ENCODE data around the gene AGBL1.
A peak's percentile ranks its signal among the peaks of the same experiment; 100 is the strongest.
"Not testable (repeated sequence)": the region's sequence is repeated elsewhere in the genome, so short reads cannot be mapped to it uniquely, and the experiment has no call there.

Gene AGBL1

DNA sequence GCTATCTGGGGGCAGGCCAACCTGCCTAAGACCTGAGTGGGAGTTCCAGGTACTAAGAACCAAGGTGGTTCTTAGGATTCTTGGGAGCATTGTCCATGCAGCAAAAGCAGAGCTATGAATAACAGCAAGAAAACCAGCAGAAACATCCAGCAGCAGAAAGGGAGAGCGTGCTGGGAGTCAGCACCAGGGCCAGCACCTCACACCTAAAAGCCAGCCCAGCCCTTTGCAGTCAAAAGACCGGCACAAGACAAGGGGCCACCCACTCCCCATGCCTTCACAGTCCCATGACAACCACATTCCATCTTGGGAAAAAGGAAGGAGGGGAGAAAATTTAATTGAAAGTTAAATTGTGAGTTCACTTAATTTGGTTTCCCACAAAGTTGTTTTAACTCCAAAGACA, 364.9 kb downstream of the AGBL1 start:
- no peaks in the 10 kb centered on the region for H3K27me3 ChIP-seq (ENCODE audit: control insufficient read depth in 3 of 3, insufficient read depth in 3 of 3, low read depth in 1 of 3, low read length in 3 of 3)
- no peak overlapping the region for H3K27ac ChIP-seq (replicated peaks; ENCODE audit: low read length)
- H3K9ac ChIP-seq (ENCODE audit: low read depth, low read length, poor library complexity): no peak overlapping the region
- no peak overlapping the region for H4K8ac ChIP-seq (ENCODE audit: low read depth, low read length)
- no CpG with 5 or more reads among the region's 2 CpGs for WGBS, 2 donors (ENCODE audit: extremely low coverage in 2 of 2, insufficient read length in 2 of 2, insufficient replicate concordance in 1 of 2)
- H2AK5ac ChIP-seq (ENCODE audit: low read depth, low read length): no peak overlapping the region
- no peak overlapping the region for H3K14ac ChIP-seq (ENCODE audit: low read length)
- H2BK15ac ChIP-seq (ENCODE audit: low read length): no peak overlapping the region
- no peak overlapping the region for H3K18ac ChIP-seq (ENCODE audit: low read length)
- no peaks in the 10 kb centered on the region for H3K9me3 ChIP-seq (replicated peaks in 1 of 2; ENCODE audit: control insufficient read depth in 2 of 2, insufficient read depth in 1 of 2, low read depth in 1 of 2, low read length in 2 of 2)
- no peak overlapping the region for H2BK5ac ChIP-seq (ENCODE audit: low read length)
- no peak overlapping the region for H3K4me3 ChIP-seq (ENCODE audit: low read length in 2 of 2)
- H3K36me3 ChIP-seq (replicated peaks in 1 of 2; ENCODE audit: control insufficient read depth in 2 of 2, insufficient read depth in 2 of 2, low read length in 2 of 2): no peaks in the 10 kb centered on the region
- no peak overlapping the region for H3K4me2 ChIP-seq (ENCODE audit: insufficient read depth, low read length, poor library complexity, severe bottlenecking)
- H3K4ac ChIP-seq (ENCODE audit: low read length): no peak overlapping the region
- no peak overlapping the region for H2AFZ ChIP-seq (ENCODE audit: low read length)
- peak; percentile 24 for DNase-seq (ENCODE audit: low spot score)
- H3K79me1 ChIP-seq (ENCODE audit: low read depth, low read length): no peaks in the 10 kb centered on the region
- no peak overlapping the region for H2BK120ac ChIP-seq (ENCODE audit: low read depth, low read length)
- no peak overlapping the region for H4K91ac ChIP-seq (ENCODE audit: low read depth, low read length, poor library complexity)
- H3K4me1 ChIP-seq (ENCODE audit: control insufficient read depth in 2 of 2, insufficient read depth in 1 of 2, low read depth in 1 of 2, low read length in 2 of 2): peaks cover 0 to 4% of the 10 kb centered on the region in 2 donors
- H3K23ac ChIP-seq (ENCODE audit: low read depth, low read length, poor library complexity): no peak overlapping the region
- no peak overlapping the region for H2BK12ac ChIP-seq (ENCODE audit: low read length)

DNA sequence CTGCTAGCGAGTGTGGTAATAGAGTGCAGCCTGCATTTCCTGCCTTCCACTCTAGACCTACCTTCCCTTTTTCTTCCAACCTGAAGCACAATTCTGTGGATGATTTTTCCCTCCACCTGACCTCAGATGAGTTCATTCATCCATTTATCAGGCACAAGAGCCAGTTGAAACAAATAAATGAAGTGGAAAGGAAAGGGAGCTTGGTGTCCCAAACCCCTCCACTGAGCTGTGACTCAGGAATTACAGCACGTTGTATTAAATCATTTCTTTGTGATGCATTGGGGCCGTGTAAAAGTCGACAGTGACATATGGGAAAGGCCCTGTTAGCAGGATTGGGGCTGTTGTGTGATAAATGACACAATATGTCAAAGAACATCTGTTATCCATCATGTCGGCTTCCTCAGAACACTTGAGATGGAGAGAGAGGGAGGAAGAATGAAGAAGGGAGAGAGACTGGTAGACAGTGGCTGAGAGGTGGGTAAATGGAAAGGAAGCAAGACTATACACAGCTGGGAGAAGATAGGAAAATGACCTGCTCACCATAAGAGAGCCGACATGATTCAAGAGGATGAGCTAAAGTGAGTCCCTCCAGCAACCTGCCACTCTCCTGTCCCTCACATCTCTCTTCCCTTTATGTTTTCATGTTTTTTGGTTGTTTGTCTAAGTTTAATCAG, 366.0 kb downstream of the AGBL1 start:
- Histone ChIP-seq H3K23ac (ENCODE audit: low read depth, low read length, poor library complexity) (no peak overlapping the region), H4K91ac (ENCODE audit: low read depth, low read length, poor library complexity) (no peak overlapping the region), H4K8ac (ENCODE audit: low read depth, low read length) (no peak overlapping the region), H3K18ac (ENCODE audit: low read length) (no peak overlapping the region), H3K9me3 (replicated peaks in 1 of 2; ENCODE audit: control insufficient read depth in 2 of 2, insufficient read depth in 1 of 2, low read depth in 1 of 2, low read length in 2 of 2) (no peaks in the 10 kb centered on the region), H2BK12ac (ENCODE audit: low read length) (no peak overlapping the region), H3K36me3 (replicated peaks in 1 of 2; ENCODE audit: control insufficient read depth in 2 of 2, insufficient read depth in 2 of 2, low read length in 2 of 2) (no peaks in the 10 kb centered on the region), H3K14ac (ENCODE audit: low read length) (no peak overlapping the region), H2BK15ac (ENCODE audit: low read length) (no peak overlapping the region), H3K4me1 (ENCODE audit: control insufficient read depth in 2 of 2, insufficient read depth in 1 of 2, low read depth in 1 of 2, low read length in 2 of 2) (peaks cover 0 to 4% of the 10 kb centered on the region in 2 donors), H3K4ac (ENCODE audit: low read length) (no peak overlapping the region), H3K4me3 (ENCODE audit: low read length in 2 of 2) (no peak overlapping the region), H3K27ac (replicated peaks; ENCODE audit: low read length) (no peak overlapping the region), H3K9ac (ENCODE audit: low read depth, low read length, poor library complexity) (no peak overlapping the region), H2AFZ (ENCODE audit: low read length) (no peak overlapping the region), H2AK5ac (ENCODE audit: low read depth, low read length) (no peak overlapping the region), H2BK5ac (ENCODE audit: low read length) (no peak overlapping the region), H2BK120ac (ENCODE audit: low read depth, low read length) (no peak overlapping the region), H3K27me3 (ENCODE audit: control insufficient read depth in 3 of 3, insufficient read depth in 3 of 3, low read depth in 1 of 3, low read length in 3 of 3) (no peaks in the 10 kb centered on the region), H3K79me1 (ENCODE audit: low read depth, low read length) (no peaks in the 10 kb centered on the region), H3K4me2 (ENCODE audit: insufficient read depth, low read length, poor library complexity, severe bottlenecking) (no peak overlapping the region)
- no CpG with 5 or more reads among the region's 6 CpGs for WGBS, 2 donors (ENCODE audit: extremely low coverage in 2 of 2, insufficient read length in 2 of 2, insufficient replicate concordance in 1 of 2)
- DNase-seq (ENCODE audit: low spot score): no peak

DNA sequence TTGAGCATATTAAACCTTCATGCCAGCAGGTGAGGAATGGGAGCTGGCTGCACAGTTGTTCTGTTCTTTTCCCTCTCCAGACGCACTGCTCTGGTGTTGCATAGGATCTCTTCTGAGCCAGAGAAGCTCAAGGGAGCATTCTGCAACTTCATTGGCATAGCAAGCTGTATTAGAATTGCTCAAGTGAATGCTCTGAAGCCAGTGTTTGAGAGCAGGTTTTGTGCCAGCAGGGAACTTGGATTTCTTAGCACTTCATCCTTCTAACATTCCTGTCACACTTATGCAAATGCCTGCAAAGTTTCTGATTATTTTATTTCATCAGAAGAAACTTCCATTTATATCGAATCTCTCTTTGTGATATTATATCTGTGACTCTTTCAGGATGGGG, 366.6 kb downstream of the AGBL1 start:
- Histone ChIP-seq H2AK5ac (ENCODE audit: low read depth, low read length) (no peak overlapping the region), H3K23ac (ENCODE audit: low read depth, low read length, poor library complexity) (no peak overlapping the region), H2AFZ (ENCODE audit: low read length) (no peak overlapping the region), H4K8ac (ENCODE audit: low read depth, low read length) (no peak overlapping the region), H3K36me3 (replicated peaks in 1 of 2; ENCODE audit: control insufficient read depth in 2 of 2, insufficient read depth in 2 of 2, low read length in 2 of 2) (no peaks in the 10 kb centered on the region), H2BK120ac (ENCODE audit: low read depth, low read length) (no peak overlapping the region), H3K9me3 (replicated peaks in 1 of 2; ENCODE audit: control insufficient read depth in 2 of 2, insufficient read depth in 1 of 2, low read depth in 1 of 2, low read length in 2 of 2) (no peaks in the 10 kb centered on the region), H3K4me1 (ENCODE audit: control insufficient read depth in 2 of 2, insufficient read depth in 1 of 2, low read depth in 1 of 2, low read length in 2 of 2) (peaks cover 0 to 4% of the 10 kb centered on the region in 2 donors), H3K27me3 (ENCODE audit: control insufficient read depth in 3 of 3, insufficient read depth in 3 of 3, low read depth in 1 of 3, low read length in 3 of 3) (no peaks in the 10 kb centered on the region), H2BK12ac (ENCODE audit: low read length) (no peak overlapping the region), H3K4me2 (ENCODE audit: insufficient read depth, low read length, poor library complexity, severe bottlenecking) (no peak overlapping the region), H3K4ac (ENCODE audit: low read length) (no peak overlapping the region), H3K18ac (ENCODE audit: low read length) (no peak overlapping the region), H2BK15ac (ENCODE audit: low read length) (no peak overlapping the region), H3K4me3 (ENCODE audit: low read length in 2 of 2) (no peak overlapping the region), H2BK5ac (ENCODE audit: low read length) (no peak overlapping the region), H3K9ac (ENCODE audit: low read depth, low read length, poor library complexity) (no peak overlapping the region), H3K14ac (ENCODE audit: low read length) (no peak overlapping the region), H3K27ac (replicated peaks; ENCODE audit: low read length) (no peak overlapping the region), H4K91ac (ENCODE audit: low read depth, low read length, poor library complexity) (no peak overlapping the region), H3K79me1 (ENCODE audit: low read depth, low read length) (no peaks in the 10 kb centered on the region)
- no CpG with 5 or more reads among the region's 2 CpGs for WGBS, 2 donors (ENCODE audit: extremely low coverage in 2 of 2, insufficient read length in 2 of 2, insufficient replicate concordance in 1 of 2)
- no peak for DNase-seq (ENCODE audit: low spot score)

DNA sequence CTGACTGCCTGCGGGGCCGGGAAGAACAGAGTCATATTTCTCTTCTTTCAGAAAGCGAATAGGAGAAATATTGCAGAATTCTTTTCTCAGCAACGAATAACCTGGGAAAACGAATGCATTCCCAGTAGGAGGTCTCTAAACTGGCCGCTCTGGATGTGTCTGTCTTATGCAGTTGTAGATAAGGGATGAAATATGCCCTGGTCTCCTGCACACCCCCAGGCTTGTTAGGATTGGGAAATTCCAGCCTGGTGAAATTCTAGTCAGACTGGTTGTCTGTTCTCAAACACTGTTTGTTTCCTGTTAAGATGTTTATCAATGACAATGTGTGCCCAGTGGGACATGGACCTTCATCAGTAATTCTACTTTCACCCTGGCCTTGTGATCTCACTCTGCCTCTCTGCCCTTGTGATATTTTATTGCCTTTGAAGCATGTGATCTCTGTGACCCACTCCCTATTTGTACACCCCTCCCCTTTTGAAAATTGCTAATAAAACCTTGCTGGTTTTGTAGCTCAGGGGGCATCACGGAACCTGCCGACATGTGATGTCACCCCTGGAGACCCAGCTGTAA, 385.9 kb downstream of the AGBL1 start:
- not testable (repeated sequence) for H3K9me3 ChIP-seq (replicated peaks in 1 of 2; ENCODE audit: control insufficient read depth in 2 of 2, insufficient read depth in 1 of 2, low read depth in 1 of 2, low read length in 2 of 2)

More for the DNA sequence above, 385.9 kb downstream of the AGBL1 start:
- not testable (repeated sequence) for H4K91ac ChIP-seq (ENCODE audit: low read depth, low read length, poor library complexity); DNase-seq (ENCODE audit: low spot score); H4K8ac ChIP-seq (ENCODE audit: low read depth, low read length); H3K4ac ChIP-seq (ENCODE audit: low read length); H3K79me1 ChIP-seq (ENCODE audit: low read depth, low read length); H2BK15ac ChIP-seq (ENCODE audit: low read length); H2BK5ac ChIP-seq (ENCODE audit: low read length); H2BK120ac ChIP-seq (ENCODE audit: low read depth, low read length); H3K27me3 ChIP-seq (ENCODE audit: control insufficient read depth in 3 of 3, insufficient read depth in 3 of 3, low read depth in 1 of 3, low read length in 3 of 3); H3K4me2 ChIP-seq (ENCODE audit: insufficient read depth, low read length, poor library complexity, severe bottlenecking); H3K4me3 ChIP-seq (ENCODE audit: low read length in 2 of 2); H2BK12ac ChIP-seq (ENCODE audit: low read length); H3K9ac ChIP-seq (ENCODE audit: low read depth, low read length, poor library complexity); H3K4me1 ChIP-seq (ENCODE audit: control insufficient read depth in 2 of 2, insufficient read depth in 1 of 2, low read depth in 1 of 2, low read length in 2 of 2); H3K36me3 ChIP-seq (replicated peaks in 1 of 2; ENCODE audit: control insufficient read depth in 2 of 2, insufficient read depth in 2 of 2, low read length in 2 of 2); H3K18ac ChIP-seq (ENCODE audit: low read length); H3K14ac ChIP-seq (ENCODE audit: low read length); H2AK5ac ChIP-seq (ENCODE audit: low read depth, low read length); H3K27ac ChIP-seq (replicated peaks; ENCODE audit: low read length); H3K23ac ChIP-seq (ENCODE audit: low read depth, low read length, poor library complexity); H2AFZ ChIP-seq (ENCODE audit: low read length)
- WGBS, 2 donors (ENCODE audit: extremely low coverage in 2 of 2, insufficient read length in 2 of 2, insufficient replicate concordance in 1 of 2): no CpG with 5 or more reads among the region's 8 CpGs
